OCI-LY7 (cell line): ENCODE measurements around the gene CDYL. TPM values are rescaled to one million over a fixed set of nuclear protein-coding genes. Genes with fewer than 3 reads are reported as not detected.

ENCODE experiments used
- BruUV-seq: library from RNA; stranded (reverse); fragments of 400-500 nt; replicated peaks from 2 replicates; lab custom pipeline; 2021; lab: Mats Ljungman, UMichigan
- CTCF ChIA-PET: fragments of 300-600 bp; sonication (Branson Sonifier 250); formaldehyde crosslinking; loops from one replicate; lab custom pipeline; 2022; ENCODE audit warnings: antibody characterized with exemption; ENCODE audit not compliant: unreplicated experiment; lab: Charles Lee
- POLR2A ChIA-PET: fragments of 300-600 bp; sonication (Branson Sonifier 250); formaldehyde crosslinking; loops from one replicate; lab custom pipeline; 2022; ENCODE audit warnings: antibody characterized with exemption; lab: Charles Lee
- DNase-seq: peaks from one replicate; pipeline ENCODE4 v3.0.0-alpha.2; 2015; ENCODE audit warnings: low spot score
- H2AFZ ChIP-seq: fragments of 200-600 bp; sonication (generic), shearing (Covaris generic); 2 replicates; pipeline ENCODE4 v1.6.1; 2014; ENCODE audit warnings: mild to moderate bottlenecking, antibody characterized with exemption, low read length, moderate library complexity
- H3K27ac ChIP-seq: fragments of 200-600 bp; sonication (generic); 2 replicates; pipeline ENCODE4 v1.5.1; 2014; ENCODE audit warnings: mixed run types, low read depth, mild to moderate bottlenecking, moderate library complexity, low read length, inconsistent platforms; ENCODE audit not compliant: poor library complexity, severe bottlenecking
- H3K36me3 ChIP-seq: fragments of 200-600 bp; sonication (generic); 2 replicates; pipeline ENCODE4 v1.6.1; 2014; ENCODE audit warnings: mild to moderate bottlenecking, antibody characterized with exemption, low read length, moderate library complexity, mixed read lengths; ENCODE audit not compliant: insufficient read depth
- H3K4me1 ChIP-seq: fragments of 200-600 bp; sonication (generic); 2 replicates; pipeline ENCODE4 v1.5.1; 2014; ENCODE audit warnings: mild to moderate bottlenecking, low read length; ENCODE audit not compliant: insufficient read depth, poor library complexity, severe bottlenecking
- H3K4me2 ChIP-seq: fragments of 200-600 bp; sonication (generic); 2 replicates; pipeline ENCODE4 v1.6.1; 2014; ENCODE audit warnings: mild to moderate bottlenecking, low read length
- H3K4me3 ChIP-seq: fragments of 200-600 bp; sonication (generic); 2 replicates; pipeline ENCODE4 v1.5.1; 2014; ENCODE audit warnings: mild to moderate bottlenecking, low read depth, low read length; ENCODE audit not compliant: poor library complexity, severe bottlenecking
- H3K79me2 ChIP-seq: fragments of 200-600 bp; sonication (generic); 2 replicates; pipeline ENCODE4 v1.6.1; 2016; ENCODE audit warnings: low read depth, mild to moderate bottlenecking, low read length, moderate library complexity, mixed read lengths; ENCODE audit not compliant: insufficient read depth
- H3K9me2 ChIP-seq: fragments of 200-600 bp; sonication (generic); 2 replicates; pipeline ENCODE4 v1.6.1; 2016; ENCODE audit warnings: mild to moderate bottlenecking, low read length, mixed read lengths; ENCODE audit not compliant: insufficient read depth
- H3K9me3 ChIP-seq: fragments of 200-600 bp; sonication (generic); 2 replicates; pipeline ENCODE4 v1.6.1; 2014; ENCODE audit warnings: mild to moderate bottlenecking, mixed run types, low read length, mixed read lengths
- H4K20me1 ChIP-seq: fragments of 200-600 bp; sonication (generic); 2 replicates; pipeline ENCODE4 v1.6.1; 2014; ENCODE audit warnings: mild to moderate bottlenecking, antibody characterized with exemption, low read length, moderate library complexity, mixed read lengths; ENCODE audit not compliant: insufficient read depth
- CTCF ChIP-seq: fragments of 200-600 bp; sonication (generic); conservative IDR thresholded peaks from 2 replicates; pipeline ENCODE4 v1.5.1; 2014; ENCODE audit warnings: mild to moderate bottlenecking, antibody characterized with exemption, low read length, moderate library complexity, mixed read lengths
- EZH2phosphoT487 ChIP-seq: fragments of 200-600 bp; sonication (generic); IDR thresholded peaks from 2 replicates; pipeline ENCODE4 v1.6.1; 2018; ENCODE audit warnings: low read depth, borderline replicate concordance, mild to moderate bottlenecking, mixed run types, antibody characterized with exemption, low read length, moderate library complexity, mixed read lengths
- intact Hi-C: fragments of 100-400 bp; cut with micrococcal nuclease; formaldehyde crosslinking; loops from one replicate; pipeline ENCODE4 v1.10.0; 2022; ENCODE audit not compliant: unreplicated experiment
- total RNA-seq, 2 experiments: library from RNA; depleted of rRNA in 1 of 2; stranded (reverse); fragments of >200 nt in 1 of 2; shearing (Covaris generic) in 1 of 2; gene quantifications; 2 replicates each; pipeline ENCODE4 v1.2.3, GENCODE V29; 2014 to 2022

The CDYL gene
- total RNA-seq, 2 experiments from 2014 or later, result 33.6 to 76.4 TPM

DNA sequence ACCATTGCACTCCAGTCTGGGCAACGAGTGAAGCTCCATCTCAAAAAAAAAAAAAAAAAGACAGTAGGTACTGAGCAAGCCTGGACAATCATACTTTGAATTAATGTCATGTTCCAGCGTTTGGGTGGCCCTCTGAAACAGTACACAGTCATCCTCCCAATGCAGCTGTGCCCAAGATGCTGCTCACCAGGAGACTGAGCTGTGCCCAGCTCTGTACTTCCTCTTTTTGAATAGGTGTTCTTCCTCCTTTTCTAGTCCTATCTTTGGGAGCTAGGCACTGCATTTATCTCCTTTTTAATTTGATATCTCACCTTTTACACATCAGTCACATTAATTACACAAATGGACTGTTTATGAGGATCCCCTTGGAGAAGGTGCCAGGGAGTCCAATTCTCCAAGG lies 126.2 kb downstream of the CDYL start:
- intact Hi-C loops, result loop anchor here (2.0 kb wide), 1 partner anchor 20 kb away; no protein-coding TSS in a partner anchor
- H4K20me1 ChIP-seq, result no peaks in the 10 kb centered on the region
- peak; percentile 61 for DNase-seq
- no TSS peak for BruUV-seq
- ChIA-PET CTCF (interaction anchor here (0.6 kb wide), 1 partner anchor 26 kb away, joined by 3 read pairs; no protein-coding TSS in a partner anchor), POLR2A (interaction anchor here (0.7 to 2.9 kb wide), 2 partner anchors 17 to 58 kb away, joined by 4 to 10 read pairs; no protein-coding TSS in a partner anchor)
- no peak overlapping the region for H3K27ac ChIP-seq
- peaks cover 14% of the 10 kb centered on the region for H3K36me3 ChIP-seq
- peak overlapping the region; percentile 43 for H3K4me2 ChIP-seq
- no peak overlapping the region for H3K4me3 ChIP-seq
- H3K4me1 ChIP-seq, result peaks cover 48% of the 10 kb centered on the region
- no peaks in the 10 kb centered on the region for H3K9me3 ChIP-seq
- 0 out of 2 replicates have a peak, but pooled peaks cover 11% of the 10 kb centered on the region for H3K79me2 ChIP-seq
- H3K9me2 ChIP-seq, result no peaks in the 10 kb centered on the region
- no peak for TF ChIP-seq CTCF
- TF ChIP-seq EZH2phosphoT487, result no peak
- H2AFZ ChIP-seq, result no peak overlapping the region

DNA sequence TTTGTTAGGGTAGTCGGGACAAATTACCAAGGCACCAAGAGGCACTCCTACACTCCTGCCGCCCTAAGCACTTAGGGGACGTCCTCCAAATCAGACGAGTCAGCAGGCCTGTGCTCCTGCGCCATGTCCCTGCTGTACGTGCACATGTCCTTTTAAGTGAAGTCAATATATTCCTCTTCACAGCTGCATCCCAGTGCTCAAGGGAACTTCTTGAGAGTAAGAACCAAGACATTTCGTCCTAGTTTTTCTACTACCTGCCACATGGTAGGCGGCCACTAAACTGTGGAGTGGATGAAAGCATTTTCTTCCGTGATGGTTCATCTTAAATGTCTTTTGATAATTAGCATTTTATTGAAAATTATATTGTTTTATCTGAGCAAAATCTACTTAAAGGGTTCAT lies 126.9 kb downstream of the CDYL start:
- H2AFZ ChIP-seq, result no peak overlapping the region
- CTCF ChIA-PET, result no interaction called here

More for the DNA sequence above, 126.9 kb downstream of the CDYL start:
- intact Hi-C loops, result loop anchor here (2.0 kb wide), 1 partner anchor 20 kb away; no protein-coding TSS in a partner anchor
- H3K9me2 ChIP-seq, result no peaks in the 10 kb centered on the region
- no peak for DNase-seq
- no peaks in the 10 kb centered on the region for H4K20me1 ChIP-seq
- H3K9me3 ChIP-seq, result no peaks in the 10 kb centered on the region
- no TSS peak for BruUV-seq
- H3K4me3 ChIP-seq, result no peak overlapping the region
- H3K4me1 ChIP-seq, result peaks cover 49% of the 10 kb centered on the region
- H3K36me3 ChIP-seq, result peaks cover 12% of the 10 kb centered on the region
- peaks cover 15% of the 10 kb centered on the region; the same call in 1 of the 2 replicates for H3K79me2 ChIP-seq
- no peak overlapping the region for H3K4me2 ChIP-seq
- no peak for TF ChIP-seq CTCF
- no peak for TF ChIP-seq EZH2phosphoT487
- POLR2A ChIA-PET, result interaction anchor here (0.9 kb wide), 1 partner anchor 11 kb away, joined by 3 read pairs; no protein-coding TSS in a partner anchor
- H3K27ac ChIP-seq, result no peak overlapping the region
